K562 (cell line): ENCODE results near the gene FN3KRP.

ENCODE experiments used
- BMI1 ChIP-seq: fragments of 150-350 bp; IDR thresholded peaks from 2 replicates; pipeline ENCODE4 v1.6.1; 2014; ENCODE audit warnings: low read length
- CTCF ChIP-seq, 3 experiments: IDR thresholded peaks in 2 of 3; conservative IDR thresholded peaks in 1 of 3; 2 replicates each; pipeline ENCODE4 v1.5.1; 2011 to 2012; ENCODE audit warnings: low read length in 3 of 3, mild to moderate bottlenecking in 3 of 3, control low read depth in 2 of 3, improper control_type of control experiment in 1 of 3, inconsistent platforms in 1 of 3, low read depth in 1 of 3, mixed read lengths in 1 of 3, moderate library complexity in 1 of 3; ENCODE audit not compliant: insufficient read depth in 2 of 3
- ELK1 ChIP-seq: sonication (generic); formaldehyde crosslinking; IDR thresholded peaks from 2 replicates; pipeline ENCODE4 v1.8.1; 2022; ENCODE audit warnings: missing genetic modification reagents
- ETV5 ChIP-seq: sonication (generic); formaldehyde crosslinking; IDR thresholded peaks from 2 replicates; pipeline ENCODE4 v1.4.0; 2020; ENCODE audit warnings: low read depth, mild to moderate bottlenecking, missing genetic modification reagents
- EZH2 ChIP-seq: IDR thresholded peaks from 2 replicates; pipeline ENCODE4 v1.6.1; 2012; ENCODE audit warnings: low read depth, mild to moderate bottlenecking, inconsistent platforms, low read length, borderline replicate concordance
- NR2C2 ChIP-seq, 2 experiments: fragments of 200-800 bp in 1 of 2; sonication (Bioruptor generic) in 1 of 2; sonication (generic) in 1 of 2; formaldehyde crosslinking in 1 of 2; IDR thresholded peaks; 2 replicates each; pipeline versions ENCODE4 v1.6.1 to v1.8.0; 2016 to 2022; ENCODE audit warnings: mild to moderate bottlenecking in 1 of 2, missing compliant biosample characterization in 1 of 2, missing genetic modification characterization in 1 of 2, missing genetic modification reagents in 1 of 2
- POLR2A ChIP-seq: fragments of 450-650 bp; conservative IDR thresholded peaks from 2 replicates; pipeline ENCODE4 v1.6.1; 2016
- RCOR1 ChIP-seq, 2 experiments: IDR thresholded peaks; 2 replicates each; pipeline ENCODE4 v1.6.1; 2012; ENCODE audit warnings: low read depth in 2 of 2, low read length in 2 of 2, borderline replicate concordance in 1 of 2, improper control_type of control experiment in 1 of 2
- SAP30 ChIP-seq: fragments of 200-600 bp; sonication (generic); IDR thresholded peaks from 2 replicates; pipeline ENCODE4 v1.6.1; 2012; ENCODE audit warnings: borderline replicate concordance, low read depth, mild to moderate bottlenecking, moderate library complexity, low read length, control low read depth, inconsistent platforms; ENCODE audit not compliant: insufficient read depth, poor library complexity, severe bottlenecking
- SIN3A ChIP-seq, 2 experiments: fragments of 150-350 bp in 1 of 2; IDR thresholded peaks; 2 replicates each; pipeline ENCODE4 v1.6.1; 2011 to 2016; ENCODE audit warnings: borderline replicate concordance in 2 of 2, low read depth in 2 of 2, low read length in 2 of 2, mild to moderate bottlenecking in 2 of 2, moderate library complexity in 2 of 2; ENCODE audit not compliant: control insufficient read depth in 1 of 2
- ZBTB26 ChIP-seq: fragments of 450-650 bp; formaldehyde crosslinking; IDR thresholded peaks from 2 replicates; pipeline ENCODE4 v1.4.0; 2022; ENCODE audit warnings: missing genetic modification characterization
- ZFP30 ChIP-seq: fragments of 250-450 bp; sonication (Bioruptor Pico); IDR thresholded peaks from 2 replicates; pipeline ENCODE4 v1.8.0; 2022; ENCODE audit warnings: moderate library complexity, mild to moderate bottlenecking, inconsistent platforms, borderline replicate concordance
- ZNF253 ChIP-seq: fragments of 250-450 bp; sonication (Bioruptor Pico); conservative IDR thresholded peaks from 2 replicates; pipeline ENCODE4 v1.6.1; 2021; ENCODE audit warnings: mild to moderate bottlenecking
- TF ChIP-seq, protein P1 (sequence below), 2 experiments: IDR thresholded peaks in 1 of 2; conservative IDR thresholded peaks in 1 of 2; 2 replicates each; pipeline ENCODE4 v1.6.1; 2016; ENCODE audit warnings: low read depth in 2 of 2, mild to moderate bottlenecking in 1 of 2, missing compliant biosample characterization in 1 of 2, missing genetic modification characterization in 1 of 2, moderate library complexity in 1 of 2

- TF ChIP-seq RCOR1 (IDR thresholded peaks at IDR 0.05; ENCODE audit: borderline replicate concordance in 1 of 2, low read depth in 2 of 2, low read length in 2 of 2) = no peak
- no peak for TF ChIP-seq CTCF (IDR thresholded peaks at IDR 0.05 in 2 of 3, conservative IDR thresholded peaks at IDR 0.05 in 1 of 3; ENCODE audit: insufficient read depth in 2 of 3, low read depth in 1 of 3, low read length in 3 of 3)
- TF ChIP-seq ZFP30 (CRISPR knock-in tag) = no peak
- no peak for TF ChIP-seq SIN3A (IDR thresholded peaks at IDR 0.05; ENCODE audit: borderline replicate concordance in 2 of 2, control insufficient read depth in 1 of 2, low read depth in 2 of 2, low read length in 2 of 2)
- TF ChIP-seq ZBTB26 (CRISPR knock-in tag) = no peak
- no peak for TF ChIP-seq POLR2A
- TF ChIP-seq BMI1 = no peak
- TF ChIP-seq NR2C2 (CRISPR knock-in tag; IDR thresholded peaks at IDR 0.05) = no peak
- no peak for TF ChIP-seq NR2C2 (tag; IDR thresholded peaks at IDR 0.05)
- no peak for TF ChIP-seq ZNF253 (CRISPR knock-in tag)
- TF ChIP-seq ETV5 (CRISPR knock-in tag) = no peak
- no peak for TF ChIP-seq ELK1
- TF ChIP-seq, protein P1, sequence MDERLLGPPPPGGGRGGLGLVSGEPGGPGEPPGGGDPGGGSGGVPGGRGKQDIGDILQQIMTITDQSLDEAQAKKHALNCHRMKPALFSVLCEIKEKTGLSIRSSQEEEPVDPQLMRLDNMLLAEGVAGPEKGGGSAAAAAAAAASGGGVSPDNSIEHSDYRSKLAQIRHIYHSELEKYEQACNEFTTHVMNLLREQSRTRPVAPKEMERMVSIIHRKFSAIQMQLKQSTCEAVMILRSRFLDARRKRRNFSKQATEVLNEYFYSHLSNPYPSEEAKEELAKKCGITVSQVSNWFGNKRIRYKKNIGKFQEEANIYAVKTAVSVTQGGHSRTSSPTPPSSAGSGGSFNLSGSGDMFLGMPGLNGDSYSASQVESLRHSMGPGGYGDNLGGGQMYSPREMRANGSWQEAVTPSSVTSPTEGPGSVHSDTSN (CRISPR knock-in tag; IDR thresholded peaks at IDR 0.05; ENCODE audit: low read depth) = no peak
- TF ChIP-seq, protein P1 (tag; conservative IDR thresholded peaks at IDR 0.05; ENCODE audit: low read depth) = no peak
- no peak for TF ChIP-seq EZH2
- TF ChIP-seq SAP30 = no peak
Measured at GRCh38 chr17:82681547-82681946, 35.0 kb upstream of the FN3KRP start.
